ENCODE results near the gene THAP7.

- TF ChIP-seq CTCF (IDR thresholded peaks at IDR 0.05; ENCODE audit: low read length) (no peak), EZH2 (IDR thresholded peaks at IDR 0.05; ENCODE audit: borderline replicate concordance, low read length) (no peak)
Observed at GRCh38 chr22:20998411-20999336, 3.2 kb downstream of the THAP7 start.
